H4 (cell line): ENCODE results near the gene CES3. TPM values are rescaled to one million over a fixed set of nuclear protein-coding genes. Genes with fewer than 3 reads are reported as not detected.
"Not testable (repeated sequence)": the region's sequence is repeated elsewhere in the genome, so short reads cannot be mapped to it uniquely, and the experiment has no call there.

ENCODE experiments used
- DNase-seq: peaks from one replicate; pipeline ENCODE4 v3.0.0-alpha.2; 2015; ENCODE audit warnings: low spot score
- total RNA-seq: library from RNA; depleted of rRNA; stranded (reverse); fragments of >200 nt; shearing (Covaris generic); gene quantifications from 2 replicates; pipeline ENCODE4 v1.2.3, GENCODE V29; 2014

CES3 gene
- total RNA-seq, 1 experiment from 2014 or later = 1.2 TPM

- DNase-seq = not testable (repeated sequence)
These were observed 16.1 kb upstream of the CES3 start for GRCh38 chr16:66944971-66945370.

GRCh38 chr16:66945939-66946338 is 15.1 kb upstream of the CES3 start:
- no peak for DNase-seq

- DNase-seq = no peak
These were observed 14.5 kb upstream of the CES3 start for GRCh38 chr16:66946541-66946940.

- DNase-seq = no peak
These were observed 14.1 kb upstream of the CES3 start for GRCh38 chr16:66946974-66947301.

- peak; percentile 78 for DNase-seq
These were observed 13.6 kb upstream of the CES3 start for GRCh38 chr16:66947302-66948065.

DNA sequence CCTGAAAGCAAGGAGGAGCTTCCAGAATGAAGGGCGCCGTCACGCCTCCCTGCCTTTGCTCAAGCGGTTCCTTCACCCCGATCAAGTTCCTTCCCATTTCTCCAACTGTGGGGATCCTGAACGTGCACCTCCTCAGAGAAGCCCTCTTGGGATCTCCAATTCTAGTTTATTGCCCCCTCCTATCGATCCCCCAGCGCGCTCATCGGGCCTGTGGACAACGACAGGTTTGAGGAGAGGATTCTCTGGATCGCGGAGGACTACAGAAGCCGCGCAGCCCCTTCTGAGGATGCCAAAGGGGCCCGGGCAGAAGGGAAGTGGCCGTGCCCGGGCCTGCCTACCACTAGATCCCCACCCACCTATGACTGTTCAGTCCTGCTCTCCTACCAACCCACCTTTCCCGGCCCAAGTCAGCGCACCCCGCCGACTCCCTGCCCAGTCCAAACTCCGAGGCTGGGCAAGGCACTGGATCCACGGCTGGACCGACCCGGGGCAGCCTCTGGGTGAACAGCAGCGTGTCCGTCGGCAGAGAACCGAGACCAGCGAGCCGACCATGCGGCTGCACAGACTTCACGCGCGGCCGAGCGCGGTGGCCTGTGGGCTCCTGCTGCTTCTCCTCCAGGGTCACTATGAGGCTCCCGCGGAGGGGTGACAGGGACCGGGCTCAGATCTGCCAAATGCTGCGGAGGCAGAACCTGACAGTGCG is 12.8 kb upstream of the CES3 start:
- no peak for DNase-seq

DNA sequence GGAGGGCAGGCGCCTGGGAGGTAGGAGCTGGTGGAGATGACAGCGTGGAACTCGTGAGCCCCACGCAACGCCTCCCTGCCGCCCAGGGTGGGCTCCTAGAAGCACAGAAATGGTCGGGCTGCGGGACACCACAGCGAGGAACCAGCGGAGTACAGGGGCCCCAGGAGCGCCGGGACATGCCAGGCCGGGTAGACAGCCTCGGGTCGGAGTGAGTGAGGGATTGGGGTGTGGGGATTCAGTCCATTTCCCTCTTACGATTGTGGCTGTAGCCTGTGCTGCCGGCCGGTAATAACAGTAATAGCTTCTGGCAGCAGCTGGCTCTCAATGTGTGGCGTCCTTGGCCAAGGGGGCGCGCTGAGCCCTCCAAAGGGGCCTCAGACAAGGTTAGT is 12.2 kb upstream of the CES3 start:
- no peak for DNase-seq

DNA sequence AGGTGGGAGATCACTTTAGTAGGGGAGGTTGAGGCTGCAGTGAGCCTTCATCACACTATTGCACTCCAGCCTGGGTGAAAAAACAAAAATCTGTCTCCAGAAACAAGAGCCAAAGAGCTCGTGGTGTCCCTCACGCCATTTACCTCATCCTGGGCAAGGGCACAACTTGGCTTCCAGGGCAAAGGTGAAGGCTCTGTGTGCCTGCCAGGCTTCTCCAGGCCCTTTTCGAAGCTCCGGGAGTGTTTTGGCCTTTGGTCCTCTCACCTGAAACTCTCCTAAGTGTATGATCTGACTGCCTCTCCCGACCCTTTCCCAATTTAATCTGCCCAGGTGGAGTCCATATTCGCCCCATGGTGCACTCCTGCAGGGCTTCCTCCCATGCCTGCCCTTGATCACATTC is 11.6 kb upstream of the CES3 start:
- no peak for DNase-seq

DNA sequence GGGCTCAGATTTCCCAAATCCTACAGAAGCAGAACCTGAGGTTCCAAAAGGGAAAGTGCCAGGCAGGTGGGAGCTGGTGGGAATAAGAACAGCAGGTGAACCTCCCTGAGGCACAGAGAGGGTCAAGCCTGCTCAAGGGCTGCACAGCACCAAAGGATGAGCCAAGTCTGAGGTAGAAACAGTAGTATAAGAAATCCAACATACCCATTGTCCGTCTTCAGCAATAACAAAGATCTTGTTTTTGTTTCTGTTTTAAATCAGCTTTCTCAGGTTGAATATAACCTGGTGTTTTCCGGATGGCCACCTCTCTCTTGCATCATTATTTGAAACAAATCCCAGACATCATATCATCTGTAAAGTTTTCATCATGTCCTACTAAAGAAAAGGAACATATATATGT is 10.6 kb upstream of the CES3 start:
- DNase-seq = no peak

DNA sequence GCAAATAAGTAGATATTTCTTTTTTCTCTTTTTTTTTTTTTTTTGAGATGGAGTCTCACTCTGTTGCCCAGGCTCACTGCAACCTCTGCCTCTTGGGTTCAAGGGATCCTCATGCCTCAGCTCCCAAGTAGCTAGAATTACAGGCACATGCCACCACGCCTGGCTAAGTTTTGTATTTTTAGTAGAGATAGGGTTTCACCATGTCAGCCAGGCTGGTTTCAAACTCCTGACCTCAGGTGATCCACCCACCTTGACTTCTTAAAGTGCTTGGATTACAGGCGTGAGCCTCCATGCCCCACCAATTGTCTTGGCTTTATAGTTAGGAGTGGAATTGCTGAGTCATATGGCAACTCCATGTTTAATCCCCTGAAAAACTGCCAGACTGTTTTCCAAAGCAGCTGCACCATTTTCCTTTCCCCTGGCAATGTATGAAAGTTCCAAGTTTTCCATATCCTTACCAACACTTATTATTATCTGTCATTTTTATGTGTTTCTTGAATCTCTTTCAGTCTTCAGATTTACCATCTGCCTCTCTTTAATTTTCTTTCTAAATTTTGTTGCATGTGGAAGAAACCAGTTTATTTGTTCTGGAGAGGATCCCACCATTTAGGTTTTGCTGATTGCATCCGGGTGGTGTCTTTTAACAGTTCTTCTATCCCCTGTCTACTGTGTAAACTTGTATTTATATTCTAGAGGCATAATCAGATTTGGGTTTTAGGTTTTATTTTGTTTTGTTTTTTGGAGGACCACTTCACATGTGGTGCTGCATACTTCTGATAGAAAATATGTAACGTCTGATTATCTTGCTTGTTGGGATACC is 9.9 kb upstream of the CES3 start:
- DNase-seq = no peak

GRCh38 chr16:66952430-66953110 is 8.5 kb upstream of the CES3 start:
- no peak for DNase-seq

- DNase-seq = no peak
These were observed 7.5 kb upstream of the CES3 start for GRCh38 chr16:66953462-66954096.

GRCh38 chr16:66954097-66954659 is 6.9 kb upstream of the CES3 start:
- DNase-seq = peak; percentile 68

DNA sequence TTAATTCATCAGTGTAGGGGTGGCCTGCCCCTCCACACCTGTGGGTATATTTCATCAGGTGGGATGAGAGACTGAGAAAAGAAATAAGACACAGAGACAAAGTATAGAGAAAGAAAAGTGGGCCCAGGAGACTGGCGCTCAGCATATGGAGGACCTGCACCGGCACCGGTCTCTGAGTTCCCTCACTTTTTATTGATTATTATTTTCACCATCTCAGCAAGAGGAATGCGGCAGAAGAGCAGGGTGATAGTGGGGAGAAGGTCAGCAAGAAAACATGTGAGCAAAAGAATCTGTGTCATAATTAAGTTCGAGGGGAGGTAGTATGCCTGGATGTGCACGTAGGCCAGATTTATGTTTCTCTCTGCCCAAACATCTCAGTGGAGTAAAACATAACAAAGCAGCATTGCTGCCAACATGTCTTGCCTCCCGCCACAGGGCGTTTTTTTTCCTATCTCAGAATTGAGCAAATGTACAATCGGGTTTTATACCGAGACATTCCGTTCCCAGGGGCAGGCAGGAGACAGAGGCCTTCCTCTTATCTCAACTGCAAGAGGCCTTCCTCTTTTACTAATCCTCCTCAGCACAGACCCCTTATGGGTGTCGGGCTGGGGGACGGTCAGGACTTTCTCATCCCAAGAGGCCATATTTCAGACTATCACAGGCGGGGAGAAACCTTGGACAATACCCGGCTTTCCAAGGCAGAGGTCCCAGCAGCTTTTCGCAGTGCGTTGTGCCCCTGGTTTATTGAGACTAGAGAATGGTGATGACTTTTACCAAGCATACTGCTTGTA is 5.5 kb upstream of the CES3 start:
- not testable (repeated sequence) for DNase-seq

DNA sequence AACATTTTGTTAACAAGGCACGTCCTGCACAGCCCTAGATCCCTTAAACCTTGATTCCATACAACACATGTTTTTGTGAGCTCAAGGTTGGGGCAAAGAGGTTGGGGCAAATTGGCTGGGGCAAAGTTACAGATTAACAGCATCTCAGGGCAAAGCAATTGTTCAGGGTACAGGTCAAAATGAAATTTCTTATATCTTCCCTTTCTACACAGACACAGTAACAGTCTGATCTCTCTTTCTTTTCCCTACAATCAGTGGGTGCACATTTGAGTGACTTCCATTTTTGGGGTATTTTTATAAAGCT is 5.0 kb upstream of the CES3 start:
- DNase-seq = not testable (repeated sequence)

- no peak for DNase-seq
These were observed 2.0 kb upstream of the CES3 start for GRCh38 chr16:66958857-66959703.

DNA sequence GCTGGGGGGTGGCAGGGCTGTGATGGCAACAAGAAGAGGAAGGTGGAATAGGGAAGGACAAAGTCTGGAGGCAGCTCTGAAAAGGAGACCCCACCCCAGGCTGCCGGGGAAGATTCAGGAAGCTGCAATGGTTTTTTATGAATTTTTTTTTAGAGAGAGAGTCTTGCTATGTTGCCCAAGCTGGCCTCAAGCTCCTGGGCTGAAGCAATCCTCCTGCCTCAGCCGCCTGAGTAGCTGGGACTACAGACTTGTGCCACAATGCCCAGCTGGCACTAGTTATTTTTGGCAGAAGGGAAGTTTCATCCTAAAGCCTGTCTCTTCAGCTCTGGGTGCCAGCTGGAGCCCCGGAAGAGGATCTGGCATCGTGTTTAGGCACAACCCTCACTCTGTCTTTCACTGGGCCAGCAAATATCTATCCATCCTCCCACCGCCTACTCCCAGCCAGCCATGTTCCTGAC is 1.3 kb upstream of the CES3 start:
- no peak for DNase-seq

GRCh38 chr16:66960270-66960669 is 796 bp upstream of the CES3 start:
- no peak for DNase-seq

DNA sequence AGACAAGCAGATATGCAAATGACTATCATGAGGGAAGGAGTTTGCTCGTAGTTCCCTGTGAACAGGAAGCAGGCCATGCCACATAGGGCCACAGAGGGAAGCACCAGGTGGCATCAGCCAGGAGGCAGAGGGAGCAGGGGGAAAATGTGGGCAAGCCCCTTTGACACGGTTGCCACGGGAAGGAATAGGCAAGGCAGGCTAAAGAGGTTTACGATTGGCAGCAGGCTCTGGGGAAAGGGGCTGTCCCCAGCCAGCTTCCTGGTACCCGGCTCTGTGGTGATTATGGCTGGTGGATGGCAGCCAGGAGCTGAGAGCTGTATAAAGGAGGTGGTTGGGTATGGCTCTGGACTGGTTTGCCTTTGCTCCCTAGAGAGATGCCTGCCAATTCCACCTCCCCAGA is 848 bp downstream of the CES3 start:
- DNase-seq = no peak

GRCh38 chr16:66964049-66964448 is 3.0 kb downstream of the CES3 start:
- no peak for DNase-seq
